D721Med (cell line): Measurements from ENCODE around the gene ATCAY.
"Not testable (repeated sequence)": the region's sequence is repeated elsewhere in the genome, so short reads cannot be mapped to it uniquely, and the experiment has no call there.

Experiments used
- DNase-seq: peaks from one replicate; pipeline ENCODE4 v3.0.0; 2011; ENCODE audit warnings: low spot score; ENCODE audit not compliant: insufficient read length
- FAIRE-seq: peaks from 2 replicates; lab custom pipeline; 2011; peaks lifted over from hg19 to GRCh38; lab: Jason Lieb, UNC
- TF ChIP-seq, protein P1 (sequence below): IDR thresholded peaks from 2 replicates; pipeline ENCODE4 v1.5.1; 2012; ENCODE audit warnings: mild to moderate bottlenecking, control low read depth; ENCODE audit not compliant: insufficient read depth; ENCODE audit errors: missing control alignments

ATCAY gene

GRCh38 chr19:3866910-3867638 is 13.4 kb upstream of the ATCAY start:
- DNase-seq (no peak), FAIRE-seq (no peak)
- TF ChIP-seq, protein P1, sequence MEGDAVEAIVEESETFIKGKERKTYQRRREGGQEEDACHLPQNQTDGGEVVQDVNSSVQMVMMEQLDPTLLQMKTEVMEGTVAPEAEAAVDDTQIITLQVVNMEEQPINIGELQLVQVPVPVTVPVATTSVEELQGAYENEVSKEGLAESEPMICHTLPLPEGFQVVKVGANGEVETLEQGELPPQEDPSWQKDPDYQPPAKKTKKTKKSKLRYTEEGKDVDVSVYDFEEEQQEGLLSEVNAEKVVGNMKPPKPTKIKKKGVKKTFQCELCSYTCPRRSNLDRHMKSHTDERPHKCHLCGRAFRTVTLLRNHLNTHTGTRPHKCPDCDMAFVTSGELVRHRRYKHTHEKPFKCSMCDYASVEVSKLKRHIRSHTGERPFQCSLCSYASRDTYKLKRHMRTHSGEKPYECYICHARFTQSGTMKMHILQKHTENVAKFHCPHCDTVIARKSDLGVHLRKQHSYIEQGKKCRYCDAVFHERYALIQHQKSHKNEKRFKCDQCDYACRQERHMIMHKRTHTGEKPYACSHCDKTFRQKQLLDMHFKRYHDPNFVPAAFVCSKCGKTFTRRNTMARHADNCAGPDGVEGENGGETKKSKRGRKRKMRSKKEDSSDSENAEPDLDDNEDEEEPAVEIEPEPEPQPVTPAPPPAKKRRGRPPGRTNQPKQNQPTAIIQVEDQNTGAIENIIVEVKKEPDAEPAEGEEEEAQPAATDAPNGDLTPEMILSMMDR: no peak

DNA sequence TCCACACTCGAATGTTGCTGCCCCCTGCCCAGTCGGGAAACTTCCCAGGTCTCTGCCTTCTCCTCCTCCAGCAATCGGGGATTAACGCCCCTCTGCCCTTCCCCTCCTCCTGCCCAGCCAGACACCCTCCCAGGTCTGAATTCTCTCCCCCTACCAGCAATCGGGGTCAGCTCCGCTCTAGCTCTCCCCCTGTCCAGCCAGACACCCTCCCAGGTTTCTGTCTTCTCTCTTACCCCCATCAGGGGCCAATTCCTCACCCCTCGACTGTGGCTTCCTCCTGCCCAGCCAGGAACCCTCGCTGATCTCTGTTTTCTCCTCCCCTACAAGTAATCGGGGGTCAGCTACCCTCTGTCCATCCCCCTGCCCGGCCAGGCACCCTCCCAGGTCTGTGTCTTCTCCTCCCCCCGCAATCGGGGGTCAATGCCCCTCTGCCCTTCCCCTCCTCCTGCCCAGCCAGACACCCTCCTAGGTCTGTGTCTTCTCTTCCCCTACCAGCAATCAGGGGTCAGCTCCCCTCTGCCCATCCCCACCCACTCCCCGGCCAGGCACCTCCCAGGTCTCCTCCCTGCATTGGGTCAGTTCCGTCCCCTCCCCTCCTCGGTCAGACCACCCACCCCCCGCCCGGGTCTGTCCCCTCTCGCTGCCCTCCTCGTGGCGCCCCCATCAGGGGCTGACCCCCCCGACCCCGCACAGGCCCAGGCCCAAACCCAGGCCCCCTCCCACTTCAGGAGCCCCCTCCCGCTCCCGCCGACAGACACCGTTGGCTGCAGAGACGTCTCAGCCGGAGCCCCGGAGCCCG is 12.3 kb upstream of the ATCAY start:
- TF ChIP-seq, protein P1: no peak
- no peak for DNase-seq
- FAIRE-seq: no peak

DNA sequence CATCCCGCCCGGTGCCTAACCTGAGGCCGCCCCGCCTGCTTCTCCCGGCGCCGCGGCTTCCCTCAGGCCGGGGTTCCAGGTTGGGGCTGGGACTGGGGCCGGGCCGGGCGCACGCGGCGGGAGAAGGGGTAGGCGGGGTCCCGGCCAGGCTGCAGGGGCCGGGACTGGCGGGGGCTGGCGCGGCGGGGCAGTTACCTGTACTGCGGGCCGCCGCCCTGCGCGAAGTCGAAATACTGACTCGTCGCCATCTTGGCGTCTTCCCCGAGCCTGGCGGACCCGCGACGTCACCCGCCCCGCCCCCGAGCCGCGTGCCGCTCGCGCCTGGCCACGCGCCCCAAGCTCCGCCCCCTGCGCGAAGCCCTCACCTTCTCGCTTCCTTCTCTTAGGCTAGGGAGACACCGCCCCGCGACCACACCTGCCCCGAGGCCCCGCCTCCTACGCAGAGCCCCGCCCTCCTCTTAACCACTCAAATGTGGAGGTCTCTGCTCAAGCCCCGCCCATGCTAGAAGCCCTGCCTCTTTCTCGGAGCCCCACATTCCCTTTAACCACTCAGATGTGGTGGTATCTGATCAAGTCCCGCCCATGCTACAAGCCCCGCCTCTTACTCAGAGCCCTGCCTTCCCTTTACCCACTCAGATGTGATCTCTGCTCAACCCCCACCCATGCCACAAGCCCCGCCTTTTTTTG is 11.6 kb upstream of the ATCAY start, which contains the start of gene ZFR2:
Gene ZFR2, minus strand, starts transcription at position 269 of the 687 bp plus-strand sequence. Its CDS starts 21 bp downstream, at position 248.
- TF ChIP-seq, protein P1: no peak
- DNase-seq (no peak), FAIRE-seq (no peak)

DNA sequence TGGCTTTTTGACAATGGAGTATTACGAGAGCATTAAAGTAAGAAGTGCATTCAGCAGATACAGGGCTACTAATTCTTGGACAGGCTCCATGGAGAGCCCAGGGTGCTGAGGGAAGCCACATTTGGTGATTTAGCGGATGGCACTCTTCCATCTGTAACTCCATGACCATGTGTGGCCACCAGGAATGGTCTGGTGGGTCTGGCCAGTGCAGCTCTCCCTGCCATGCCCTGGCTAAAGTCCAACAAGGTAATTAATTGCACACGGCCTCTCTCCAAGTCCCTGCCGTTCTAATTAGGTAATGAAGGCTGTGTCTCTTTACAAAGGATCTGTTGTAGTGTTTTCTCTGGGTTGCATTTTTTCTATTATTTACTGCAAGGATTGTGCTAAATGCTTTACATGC is 7.3 kb upstream of the ATCAY start:
- no peak for DNase-seq
- FAIRE-seq: no peak
- TF ChIP-seq, protein P1: no peak

- DNase-seq, FAIRE-seq: not testable (repeated sequence)
Observed at GRCh38 chr19:3874695-3875094, 5.8 kb upstream of the ATCAY start.

- no peak for FAIRE-seq
- TF ChIP-seq, protein P1: no peak
- DNase-seq: no peak
Observed at GRCh38 chr19:3879656-3880055, 829 bp upstream of the ATCAY start.

DNA sequence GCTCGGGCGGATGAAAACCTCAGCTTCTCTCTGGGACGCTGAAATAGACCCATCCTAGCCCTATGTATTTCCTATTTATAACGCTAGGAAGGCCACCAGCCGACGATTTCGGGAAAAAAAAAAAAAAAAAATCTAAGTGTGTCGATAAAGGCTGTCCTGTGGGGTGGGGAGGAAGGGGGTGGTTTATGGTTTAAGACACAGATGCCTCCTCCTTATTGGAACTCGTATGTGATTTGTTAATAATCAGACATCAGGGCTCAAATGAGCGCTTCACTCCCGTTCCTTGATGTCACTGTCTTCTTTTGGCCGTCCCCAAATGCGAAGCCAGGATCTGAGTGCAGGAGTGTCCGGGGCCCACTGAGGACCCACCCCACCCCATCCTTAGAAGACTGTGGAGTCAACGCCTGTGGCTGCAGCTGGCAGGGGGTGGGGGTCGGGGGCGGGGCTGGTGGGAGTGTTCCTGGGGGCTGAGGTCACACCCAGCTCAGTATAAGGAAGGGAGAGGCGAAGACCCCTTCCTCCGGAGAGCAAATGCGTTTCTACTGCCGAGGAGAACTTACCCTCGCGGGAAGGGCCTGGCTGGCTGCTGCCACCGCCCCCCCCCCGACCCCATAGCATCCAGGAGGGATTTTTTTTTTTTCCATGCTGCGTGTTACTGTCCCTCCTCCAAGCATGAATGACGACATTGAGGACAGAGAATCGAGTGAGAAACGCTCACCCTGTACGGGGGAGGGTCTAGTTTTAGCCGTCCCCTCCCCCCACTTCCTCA is 971 bp downstream of the ATCAY start:
- FAIRE-seq (no peak), DNase-seq (peak; percentile 52)
- TF ChIP-seq, protein P1: no peak
